Measurements from ENCODE around the gene FLNB.

- TF ChIP-seq CTCF (IDR thresholded peaks at IDR 0.05) (no peak), POLR2AphosphoS5 (IDR thresholded peaks at IDR 0.05) (no peak)
These were observed 9.6 kb upstream of the FLNB start for GRCh38 chr3:57998366-57999283.
